Middle frontal gyrus (tissue), 1 donor: ENCODE data around the gene PITX1.

Experiments
- DNase-seq: peaks from one replicate; pipeline ENCODE4 v3.0.0-alpha.2; 2015; ENCODE audit warnings: low spot score; ENCODE audit errors: extremely low spot score

PITX1 gene

GRCh38 chr5:135041726-135042125 lies 7.7 kb upstream of the PITX1 start:
- no peak for DNase-seq

- DNase-seq, result no peak
These were observed 7.1 kb upstream of the PITX1 start for GRCh38 chr5:135041145-135041587.

- no peak for DNase-seq
These were observed 6.5 kb upstream of the PITX1 start for GRCh38 chr5:135040333-135041144.

- no peak for DNase-seq
These were observed 6.0 kb upstream of the PITX1 start for GRCh38 chr5:135040034-135040332.

- DNase-seq, result no peak
These were observed 5.4 kb upstream of the PITX1 start for GRCh38 chr5:135039271-135040033.

- no peak for DNase-seq
These were observed 4.8 kb upstream of the PITX1 start for GRCh38 chr5:135038813-135039270.

- no peak for DNase-seq
These were observed 4.3 kb upstream of the PITX1 start for GRCh38 chr5:135038205-135038812.

- no peak for DNase-seq
These were observed 3.6 kb upstream of the PITX1 start for GRCh38 chr5:135037519-135038204.

GRCh38 chr5:135036405-135036804 lies 2.4 kb upstream of the PITX1 start:
- no peak for DNase-seq

GRCh38 chr5:135035678-135036030 lies 1.6 kb upstream of the PITX1 start:
- DNase-seq, result no peak

- DNase-seq, result no peak
These were observed 1.1 kb upstream of the PITX1 start for GRCh38 chr5:135034963-135035677.

- DNase-seq, result no peak
These were observed 371 bp upstream of the PITX1 start for GRCh38 chr5:135034236-135034962.

- DNase-seq, result no peak
These were observed 798 bp downstream of the PITX1 start for GRCh38 chr5:135032999-135033861.

GRCh38 chr5:135032695-135032998 lies 1.4 kb downstream of the PITX1 start:
- no peak for DNase-seq

GRCh38 chr5:135031813-135032694 lies 2.0 kb downstream of the PITX1 start:
- no peak for DNase-seq

GRCh38 chr5:135030956-135031812 lies 2.8 kb downstream of the PITX1 start:
- no peak for DNase-seq

- DNase-seq, result no peak
These were observed 3.7 kb downstream of the PITX1 start for GRCh38 chr5:135030123-135030955.
